GM12892 (cell line): ENCODE measurements around the gene CFAP46.

Source experiments
- POLR2A ChIP-seq: IDR thresholded peaks from 2 replicates; pipeline ENCODE4 v1.6.1; 2011; ENCODE audit warnings: low read depth, low read length, control low read depth
- POLR2AphosphoS5 ChIP-seq: IDR thresholded peaks from 2 replicates; pipeline ENCODE4 v1.6.1; 2011; ENCODE audit warnings: low read depth, low read length, control low read depth

- TF ChIP-seq POLR2A (no peak), POLR2AphosphoS5 (no peak)
Observed at GRCh38 chr10:132829403-132829802, 113.0 kb downstream of the CFAP46 start.
